Adrenal gland (tissue), 5 donors: Measurements from ENCODE around the gene SPAG17.
"Not testable (repeated sequence)": the region's sequence is repeated elsewhere in the genome, so short reads cannot be mapped to it uniquely, and the experiment has no call there.

Experiments
- POLR2A ChIP-seq, 2 donors: fragments of 450-650 bp; IDR thresholded peaks; one replicate each; pipeline ENCODE4 v1.6.1; 2017; ENCODE audit warnings: antibody characterized with exemption in 2 of 2, mild to moderate bottlenecking in 2 of 2, moderate library complexity in 1 of 2
- TF ChIP-seq, protein P1 (sequence below), 6 experiments: fragments of 450-650 bp in 4 of 6; fragments of 200-600 bp in 2 of 6; sonication (generic) in 1 of 6; IDR thresholded peaks; 1 replicate in 5 of 6; 2 replicates in 1 of 6; pipeline versions ENCODE4 v1.5.1 to v1.8.0; 2016 to 2021; ENCODE audit warnings: antibody characterized with exemption in 6 of 6, mild to moderate bottlenecking in 2 of 6, moderate library complexity in 1 of 6
- donor health status: DM: no; HTN: no; CAD: no.

DNA sequence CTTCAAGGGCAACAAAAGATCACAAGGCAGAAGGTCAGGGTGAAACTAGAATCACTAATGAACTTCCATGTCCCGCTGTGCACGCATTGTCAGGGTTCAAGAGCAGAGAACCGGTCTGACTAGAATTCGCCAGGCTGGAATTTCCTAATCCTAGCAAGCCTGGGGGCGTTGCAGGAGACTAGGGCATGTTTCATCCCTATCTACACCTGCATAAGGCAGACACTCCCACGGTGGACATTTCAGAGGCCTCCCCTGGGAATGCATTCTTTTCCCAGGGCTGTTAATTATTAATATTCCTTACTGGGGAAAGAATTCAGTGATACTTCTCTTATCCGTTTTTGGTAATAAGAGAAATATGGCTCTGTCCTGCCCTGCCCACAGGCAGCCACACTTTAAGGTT is 262.3 kb downstream of the SPAG17 start:
- TF ChIP-seq, protein P1, sequence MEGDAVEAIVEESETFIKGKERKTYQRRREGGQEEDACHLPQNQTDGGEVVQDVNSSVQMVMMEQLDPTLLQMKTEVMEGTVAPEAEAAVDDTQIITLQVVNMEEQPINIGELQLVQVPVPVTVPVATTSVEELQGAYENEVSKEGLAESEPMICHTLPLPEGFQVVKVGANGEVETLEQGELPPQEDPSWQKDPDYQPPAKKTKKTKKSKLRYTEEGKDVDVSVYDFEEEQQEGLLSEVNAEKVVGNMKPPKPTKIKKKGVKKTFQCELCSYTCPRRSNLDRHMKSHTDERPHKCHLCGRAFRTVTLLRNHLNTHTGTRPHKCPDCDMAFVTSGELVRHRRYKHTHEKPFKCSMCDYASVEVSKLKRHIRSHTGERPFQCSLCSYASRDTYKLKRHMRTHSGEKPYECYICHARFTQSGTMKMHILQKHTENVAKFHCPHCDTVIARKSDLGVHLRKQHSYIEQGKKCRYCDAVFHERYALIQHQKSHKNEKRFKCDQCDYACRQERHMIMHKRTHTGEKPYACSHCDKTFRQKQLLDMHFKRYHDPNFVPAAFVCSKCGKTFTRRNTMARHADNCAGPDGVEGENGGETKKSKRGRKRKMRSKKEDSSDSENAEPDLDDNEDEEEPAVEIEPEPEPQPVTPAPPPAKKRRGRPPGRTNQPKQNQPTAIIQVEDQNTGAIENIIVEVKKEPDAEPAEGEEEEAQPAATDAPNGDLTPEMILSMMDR (IDR thresholded peaks at IDR 0.05) = not testable (repeated sequence)
- not testable (repeated sequence) for TF ChIP-seq POLR2A (IDR thresholded peaks at IDR 0.05)
